Caco-2 (cell line): ENCODE results near the gene PUDP. TPM values are rescaled to one million over a fixed set of nuclear protein-coding genes. Genes with fewer than 3 reads are reported as not detected.

Experiments used
- BruUV-seq: library from RNA; stranded (reverse); fragments of 400-500 nt; replicated peaks from 2 replicates; lab custom pipeline; 2021; lab: Mats Ljungman, UMichigan
- CTCF ChIA-PET: fragments of 300-600 bp; sonication (Branson Sonifier 250); formaldehyde crosslinking; loops from one replicate; lab custom pipeline; 2022; ENCODE audit warnings: antibody characterized with exemption; lab: Charles Lee
- POLR2A ChIA-PET: fragments of 300-600 bp; sonication (Branson Sonifier 250); formaldehyde crosslinking; loops from one replicate; lab custom pipeline; 2022; ENCODE audit warnings: antibody characterized with exemption; lab: Charles Lee
- DNase-seq, 2 experiments: peaks; one replicate each; pipeline versions ENCODE4 v3.0.0 to v3.0.0-alpha.2; 2020 to 2022
- H3K27me3 ChIP-seq: replicated peaks from 2 replicates; pipeline ENCODE4 v1.6.0; 2011; ENCODE audit warnings: low read length; ENCODE audit not compliant: control insufficient read depth, insufficient read depth
- H3K36me3 ChIP-seq: 2 replicates; pipeline ENCODE4 v1.5.1; 2011; ENCODE audit warnings: low read length; ENCODE audit not compliant: control insufficient read depth, insufficient read depth
- H3K4me1 ChIP-seq: fragments of 250-450 bp; sonication (Bioruptor Pico); 2 replicates; pipeline ENCODE4 v1.5.1; 2020; ENCODE audit warnings: mild to moderate bottlenecking
- H3K4me3 ChIP-seq: 2 replicates; pipeline ENCODE4 v1.5.1; 2011; ENCODE audit warnings: low read depth, mild to moderate bottlenecking, control low read depth, low read length
- H3K9me3 ChIP-seq: fragments of 250-450 bp; sonication (Bioruptor Pico); 2 replicates; pipeline ENCODE4 v1.5.1; 2020; ENCODE audit warnings: mild to moderate bottlenecking, moderate library complexity
- H3K27ac Mint-ChIP-seq: one replicate; pipeline ENCODE4 v1.8.0; 2022; ENCODE audit warnings: mixed read lengths; ENCODE audit not compliant: unreplicated experiment
- H3K27me3 Mint-ChIP-seq: one replicate; pipeline ENCODE4 v1.8.0; 2022; ENCODE audit warnings: mixed read lengths; ENCODE audit not compliant: insufficient read depth, unreplicated experiment
- H3K36me3 Mint-ChIP-seq: one replicate; pipeline ENCODE4 v1.8.0; 2022; ENCODE audit warnings: mild to moderate bottlenecking, mixed read lengths; ENCODE audit not compliant: insufficient read depth, unreplicated experiment
- H3K4me1 Mint-ChIP-seq: one replicate; pipeline ENCODE4 v1.8.0; 2022; ENCODE audit warnings: low read depth, mixed read lengths; ENCODE audit not compliant: unreplicated experiment
- H3K4me3 Mint-ChIP-seq: one replicate; pipeline ENCODE4 v1.8.0; 2022; ENCODE audit warnings: mild to moderate bottlenecking, moderate library complexity, mixed read lengths; ENCODE audit not compliant: unreplicated experiment
- H3K9me3 Mint-ChIP-seq: one replicate; pipeline ENCODE4 v1.8.0; 2022; ENCODE audit warnings: mixed read lengths; ENCODE audit not compliant: unreplicated experiment
- CTCF ChIP-seq, 2 experiments: fragments of 200-600 bp in 1 of 2; IDR thresholded peaks; 1 replicate in 1 of 2; 2 replicates in 1 of 2; pipeline versions ENCODE4 v1.5.1 to v1.8.0; 2011 to 2022; ENCODE audit warnings: antibody characterized with exemption in 1 of 2, control low read depth in 1 of 2, inconsistent platforms in 1 of 2, low read depth in 1 of 2, low read length in 1 of 2, mild to moderate bottlenecking in 1 of 2, moderate library complexity in 1 of 2; ENCODE audit not compliant: insufficient read depth in 1 of 2, severe bottlenecking in 1 of 2, unreplicated experiment in 1 of 2
- intact Hi-C: fragments of 100-400 bp; cut with micrococcal nuclease; formaldehyde crosslinking; loops from one replicate; pipeline ENCODE4 v1.10.0; 2022; ENCODE audit not compliant: unreplicated experiment
- total RNA-seq: library from RNA; stranded (reverse); gene quantifications from 2 replicates; pipeline ENCODE4 v1.2.3, GENCODE V29; 2022

The PUDP gene
- total RNA-seq, 1 experiment from 2014 or later: 57.5 TPM

- CTCF ChIA-PET: no interaction called here
- Histone ChIP-seq H3K27me3 (no peaks in the 10 kb centered on the region), H3K9me3 (no peaks in the 10 kb centered on the region), H3K4me3 (no peak overlapping the region), H3K4me1 (peaks cover 7% of the 10 kb centered on the region; the same call in 1 of the 2 replicates), H3K36me3 (no peaks in the 10 kb centered on the region)
- Mint-ChIP-seq H3K4me1 (peaks cover 19% of the 10 kb centered on the region), H3K27me3 (no peaks in the 10 kb centered on the region), H3K9me3 (peaks cover 4% of the 10 kb centered on the region), H3K4me3 (no peak overlapping the region), H3K27ac (no peak overlapping the region), H3K36me3 (peaks cover 24% of the 10 kb centered on the region)
- DNase-seq: no peak
- BruUV-seq: no TSS peak
- intact Hi-C loops: no loop called here
- TF ChIP-seq CTCF (IDR thresholded peaks at IDR 0.05; ENCODE audit: insufficient read depth in 1 of 2, low read depth in 1 of 2, low read length in 1 of 2, severe bottlenecking in 1 of 2, unreplicated experiment in 1 of 2): no peak
- POLR2A ChIA-PET: no interaction called here
These were observed 80.7 kb downstream of the PUDP start for GRCh38 chrX:7067256-7067655.

DNA sequence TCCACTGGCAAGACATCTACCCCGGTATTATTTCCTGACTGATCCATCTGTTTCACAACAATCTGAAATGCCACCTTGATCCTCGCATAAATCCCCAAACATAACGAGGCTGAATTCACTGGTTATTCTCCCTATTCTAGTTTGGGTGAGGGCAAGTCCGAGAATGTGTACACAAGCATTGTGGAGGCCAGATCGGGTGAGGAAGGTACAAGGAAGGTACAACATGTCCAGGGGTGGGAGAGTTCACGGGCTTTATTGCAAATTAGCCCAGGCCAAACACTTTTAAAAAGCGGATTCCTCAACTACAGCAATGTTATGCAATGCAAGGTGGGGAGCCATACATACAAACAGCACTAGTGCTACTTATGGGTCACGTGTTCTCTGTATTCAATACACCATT lies 82.5 kb downstream of the PUDP start:
- ChIA-PET CTCF (no interaction called here), POLR2A (no interaction called here)
- Histone ChIP-seq H3K27me3 (no peaks in the 10 kb centered on the region), H3K4me3 (no peak overlapping the region), H3K9me3 (no peaks in the 10 kb centered on the region), H3K36me3 (no peaks in the 10 kb centered on the region), H3K4me1 (peaks cover 7% of the 10 kb centered on the region; the same call in 1 of the 2 replicates)
- no peak overlapping the region for H3K4me3 Mint-ChIP-seq
- BruUV-seq: no TSS peak
- no peaks in the 10 kb centered on the region for H3K27me3 Mint-ChIP-seq
- intact Hi-C loops: no loop called here
- H3K9me3 Mint-ChIP-seq: peaks cover 9% of the 10 kb centered on the region
- peaks cover 19% of the 10 kb centered on the region for H3K36me3 Mint-ChIP-seq
- no peak overlapping the region for H3K27ac Mint-ChIP-seq
- H3K4me1 Mint-ChIP-seq: peaks cover 16% of the 10 kb centered on the region
- TF ChIP-seq CTCF (IDR thresholded peaks at IDR 0.05; ENCODE audit: insufficient read depth in 1 of 2, low read depth in 1 of 2, low read length in 1 of 2, severe bottlenecking in 1 of 2, unreplicated experiment in 1 of 2): no peak
- DNase-seq: no peak

DNA sequence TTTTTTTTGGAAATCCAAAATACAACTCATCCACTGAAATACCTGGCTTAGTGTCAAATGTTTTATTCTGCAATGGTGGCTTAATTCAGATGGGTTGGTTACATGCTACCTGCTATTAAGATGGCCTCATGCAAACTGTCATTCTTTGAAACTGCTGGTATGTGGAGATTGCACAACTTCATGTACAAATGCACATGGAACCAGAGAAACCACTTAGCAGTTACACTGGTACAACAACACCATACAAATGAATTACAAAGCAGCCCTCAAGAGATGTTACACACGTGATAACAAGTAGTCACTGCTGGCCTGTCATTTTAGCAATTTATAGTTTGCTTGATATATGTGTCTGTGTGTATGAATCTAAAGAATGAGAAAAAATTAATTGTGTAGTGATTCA lies 85.0 kb downstream of the PUDP start:
- no peak for DNase-seq
- ChIA-PET CTCF (no interaction called here), POLR2A (no interaction called here)
- H3K27me3 ChIP-seq: no peaks in the 10 kb centered on the region
- no peaks in the 10 kb centered on the region for H3K36me3 ChIP-seq
- no peaks in the 10 kb centered on the region for H3K9me3 ChIP-seq
- no TSS peak for BruUV-seq
- peaks cover 6% of the 10 kb centered on the region for H3K4me1 Mint-ChIP-seq
- TF ChIP-seq CTCF (IDR thresholded peaks at IDR 0.05; ENCODE audit: insufficient read depth in 1 of 2, low read depth in 1 of 2, low read length in 1 of 2, severe bottlenecking in 1 of 2, unreplicated experiment in 1 of 2): no peak
- peaks cover 15% of the 10 kb centered on the region for H3K36me3 Mint-ChIP-seq
- no peak overlapping the region for H3K4me3 Mint-ChIP-seq
- intact Hi-C loops: no loop called here
- H3K27me3 Mint-ChIP-seq: no peaks in the 10 kb centered on the region
- H3K9me3 Mint-ChIP-seq: peaks cover 9% of the 10 kb centered on the region
- H3K4me1 ChIP-seq: no peaks in the 10 kb centered on the region
- no peak overlapping the region for H3K4me3 ChIP-seq
- H3K27ac Mint-ChIP-seq: no peak overlapping the region
